HG03342 (cell line): ENCODE measurements around the gene FAM25G.

Source experiments
- ATAC-seq: cut with Tn5 transposase; IDR thresholded peaks from one replicate; pipeline ENCODE4 v1.9.1; 2021; ENCODE audit warnings: mild to moderate bottlenecking, moderate library complexity; ENCODE audit not compliant: unreplicated experiment

FAM25G gene

DNA sequence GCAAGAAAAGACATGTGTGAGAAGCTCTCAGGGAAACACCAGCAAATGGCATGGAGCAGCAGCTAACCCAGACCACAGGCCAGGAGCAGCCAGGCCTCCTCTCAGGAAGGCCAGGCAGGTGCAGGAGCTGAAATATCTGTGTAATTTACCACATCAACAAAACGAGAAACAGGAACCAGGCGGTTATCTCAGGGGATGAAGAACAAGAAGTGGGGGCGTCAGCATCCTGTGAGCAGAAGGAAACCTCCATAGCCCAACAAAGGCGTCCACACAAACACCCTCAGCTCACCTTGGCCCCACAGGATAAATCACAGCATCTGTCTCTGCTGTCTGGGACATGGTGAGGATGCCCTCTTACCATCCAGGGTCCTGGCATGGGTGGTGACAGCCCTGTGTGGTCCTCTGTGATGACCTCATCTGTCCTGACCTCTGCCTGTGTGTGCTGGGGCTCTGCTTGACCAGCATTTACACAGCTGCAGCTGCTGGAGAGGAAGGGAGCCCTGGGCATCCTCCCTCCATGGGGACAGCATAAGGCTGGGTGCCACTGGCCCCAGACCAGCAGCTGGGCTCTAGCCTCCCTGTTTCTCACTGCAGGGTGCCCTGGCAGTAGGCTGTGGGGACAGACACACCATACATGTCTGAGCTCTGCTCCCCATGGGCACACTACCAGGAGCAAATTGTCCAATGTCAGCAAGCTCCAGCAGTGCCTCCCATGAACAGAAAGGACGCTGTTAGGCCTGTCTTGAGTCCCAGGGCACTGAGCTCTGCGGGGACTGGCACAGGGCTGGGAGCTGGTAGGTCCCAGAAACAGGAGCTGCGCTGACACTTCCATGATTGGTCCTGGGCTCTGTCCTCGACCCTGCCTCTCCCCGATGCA is 42.2 kb downstream of the FAM25G start:
- ATAC-seq = no peak

DNA sequence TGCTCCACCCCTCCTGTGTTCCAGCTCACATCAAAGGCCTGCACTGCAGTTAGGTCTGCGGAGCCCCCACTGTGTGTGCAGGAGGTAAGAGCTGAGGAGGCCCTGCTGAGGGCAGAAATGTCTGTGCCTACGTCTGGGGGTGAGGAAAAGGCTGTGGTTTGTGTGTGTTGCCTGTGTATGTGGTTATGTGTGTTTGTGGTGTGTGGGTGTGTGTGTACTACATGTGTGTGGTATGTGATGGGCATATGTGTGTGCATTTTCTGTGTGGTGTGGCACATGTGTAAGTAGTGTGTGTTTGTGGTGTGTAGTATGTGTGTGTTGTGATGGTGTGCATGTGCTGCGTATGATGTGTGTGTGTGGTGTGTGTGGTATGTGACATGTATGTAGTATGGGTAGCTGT is 43.8 kb downstream of the FAM25G start:
- ATAC-seq = no peak

DNA sequence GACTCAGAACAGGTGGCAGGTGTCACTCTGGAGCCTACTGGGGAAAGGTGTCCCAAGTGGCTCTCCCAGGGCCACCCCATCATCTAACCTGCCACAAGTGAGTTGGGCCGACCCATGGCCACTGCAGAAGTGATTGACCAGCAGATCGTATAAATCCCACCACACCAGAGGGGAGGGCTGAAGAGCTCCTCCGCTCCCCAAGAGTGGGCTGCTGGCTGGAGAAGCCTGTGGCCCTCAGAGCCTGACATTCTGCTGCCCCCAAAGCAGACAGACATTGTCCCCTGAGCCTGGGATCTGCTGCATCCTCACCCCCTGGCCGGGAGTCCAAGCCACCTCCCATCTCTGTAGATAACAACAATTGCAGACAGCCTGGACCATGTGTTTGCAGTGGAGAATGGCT is 44.3 kb downstream of the FAM25G start:
- no peak for ATAC-seq

DNA sequence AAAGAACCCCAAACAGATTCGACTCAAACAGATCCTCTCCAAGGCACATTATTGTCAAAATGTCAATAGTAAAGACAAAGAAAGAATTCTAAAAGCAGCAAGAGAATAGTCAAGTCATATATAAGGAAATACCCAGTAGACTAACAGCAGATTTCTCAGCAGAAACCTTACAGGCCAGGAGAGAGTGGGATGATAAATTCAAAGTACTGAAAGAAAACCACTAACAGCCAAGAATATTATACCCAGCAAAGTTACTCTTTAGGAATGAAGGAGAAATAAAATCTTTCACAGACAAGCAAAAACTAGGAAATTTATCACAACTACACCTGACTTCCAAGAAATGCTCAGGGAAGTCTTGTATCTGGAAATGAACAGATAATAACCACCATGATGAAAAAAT is 45.8 kb downstream of the FAM25G start:
- no peak for ATAC-seq

DNA sequence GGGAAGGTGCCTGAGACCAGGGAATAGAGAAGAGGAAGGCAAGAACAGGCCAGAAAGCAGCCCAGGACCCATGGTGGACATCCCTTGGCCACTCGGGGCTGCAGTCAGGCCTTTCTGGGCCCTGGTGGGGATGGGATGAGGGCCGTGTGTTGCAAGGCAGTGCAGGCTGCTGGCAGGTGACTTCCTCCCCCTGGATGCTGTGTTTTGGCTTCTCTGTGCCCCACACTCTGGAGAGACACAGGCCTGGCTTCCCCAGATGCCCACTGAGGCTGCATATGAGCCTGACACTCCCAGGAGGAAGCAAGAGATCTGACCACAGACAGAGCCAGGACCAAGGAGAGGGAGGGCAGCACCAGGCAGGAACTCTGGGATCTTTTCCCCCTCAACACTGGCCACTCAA is 47.5 kb downstream of the FAM25G start:
- ATAC-seq = no peak

DNA sequence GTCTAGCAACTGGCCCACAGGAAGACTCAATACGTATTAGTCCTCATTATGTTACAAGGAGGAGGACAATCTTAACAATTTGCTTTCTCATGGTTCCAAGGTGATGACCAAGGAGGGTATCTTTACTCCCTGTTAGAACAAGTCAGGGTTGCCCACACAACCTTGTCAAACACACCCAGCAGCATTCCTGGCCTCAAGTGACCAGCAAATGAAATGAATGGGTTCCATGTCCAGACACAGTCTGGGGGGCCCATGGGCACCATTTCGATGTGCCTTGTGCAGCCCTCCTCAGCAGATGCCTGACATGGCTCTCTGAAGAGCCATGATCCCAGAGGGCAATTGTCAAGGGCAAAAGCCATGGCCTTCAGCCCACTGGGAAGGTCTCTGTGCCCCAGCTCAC is 48.4 kb downstream of the FAM25G start:
- ATAC-seq = no peak

DNA sequence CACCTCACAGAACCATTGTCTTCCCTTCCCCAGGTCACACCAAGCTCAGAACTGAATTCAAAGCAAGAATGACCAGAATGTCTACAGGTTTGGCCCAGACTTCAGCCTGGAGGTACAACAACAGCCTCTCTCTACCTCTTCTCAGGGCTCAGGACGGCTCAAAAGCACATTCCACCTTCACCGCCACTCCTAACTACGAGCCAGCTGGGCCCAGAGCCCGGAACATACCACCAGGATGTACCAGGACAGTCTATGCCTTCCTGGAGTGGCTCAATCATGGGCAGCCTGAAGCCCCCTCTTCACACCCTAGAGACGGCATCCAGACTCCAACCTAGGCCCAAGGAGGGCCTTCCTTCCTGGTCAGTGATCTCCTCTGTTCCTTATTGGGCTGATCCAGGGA is 49.1 kb downstream of the FAM25G start:
- ATAC-seq = no peak

DNA sequence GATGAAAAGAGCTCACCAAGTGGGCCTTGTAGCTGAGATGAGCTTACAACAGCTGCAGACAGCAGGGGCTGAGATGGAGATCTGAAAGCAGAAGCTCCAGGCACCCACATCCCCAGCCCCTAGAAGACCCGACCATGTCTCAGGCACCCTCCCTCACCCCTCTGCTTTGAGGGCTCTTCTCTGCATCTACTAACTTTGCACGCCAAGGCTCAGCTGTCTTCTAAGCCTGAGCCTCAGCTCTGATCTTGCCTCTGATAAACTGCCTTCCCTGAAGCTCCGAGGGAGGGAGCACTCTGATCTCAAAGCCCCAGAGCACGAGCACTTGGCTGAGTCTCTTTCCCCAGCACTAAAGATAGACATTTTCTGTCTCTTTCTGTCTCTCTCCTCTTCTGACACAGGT is 49.6 kb downstream of the FAM25G start:
- ATAC-seq = no peak

DNA sequence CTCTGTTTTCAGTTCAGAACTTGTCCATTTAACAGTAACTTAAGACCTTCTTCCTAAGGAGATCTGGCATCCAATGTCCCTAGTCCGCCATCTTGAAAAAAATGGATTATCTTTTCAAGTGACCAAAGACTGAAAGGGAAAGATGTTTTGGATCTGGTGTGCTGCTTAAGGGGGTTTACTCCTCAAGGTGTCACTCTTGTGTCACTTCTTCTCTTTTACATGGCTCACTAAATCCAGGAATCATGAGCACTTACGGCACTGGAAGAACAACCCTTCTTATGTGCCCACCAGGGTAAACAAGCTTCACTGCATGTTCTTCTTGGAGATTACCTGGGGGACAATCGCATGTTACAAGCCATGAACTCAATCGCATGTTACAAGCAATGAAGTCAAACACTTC is 51.3 kb downstream of the FAM25G start:
- ATAC-seq = no peak

DNA sequence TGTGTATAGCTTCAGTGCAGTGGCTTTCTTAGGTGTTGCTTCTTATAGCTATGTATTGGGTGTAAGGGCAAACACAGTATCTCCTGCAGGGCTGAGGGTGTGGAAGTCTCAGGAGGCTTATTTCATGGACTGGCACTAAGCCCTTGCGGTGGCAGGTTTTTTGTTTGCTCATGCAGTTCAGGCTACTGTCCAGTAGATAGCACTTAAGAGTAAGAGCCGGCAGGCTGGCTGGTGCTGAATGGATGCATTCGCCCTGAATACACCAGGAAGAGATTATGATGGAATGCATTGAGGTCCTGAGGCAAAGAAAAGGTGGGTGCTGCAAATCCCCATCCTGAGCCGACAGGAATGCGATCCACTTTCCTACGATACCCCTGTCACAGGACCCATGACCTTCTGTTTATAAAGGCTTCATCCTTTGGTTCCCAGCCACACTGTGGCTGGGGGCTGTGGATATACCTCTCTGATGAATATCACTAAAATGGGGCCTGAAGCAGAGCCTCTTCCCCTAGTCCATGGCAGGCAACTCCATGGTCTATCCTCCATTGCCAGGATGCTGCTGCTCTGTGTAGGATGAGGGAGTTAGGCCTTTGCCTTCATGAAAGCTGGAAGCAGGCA is 52.5 kb downstream of the FAM25G start:
- no peak for ATAC-seq
